NCI-H2196 (cell line): ENCODE measurements around the gene GOPC.

ENCODE experiments used
- DNase-seq: peaks from one replicate; lab custom pipeline; 2025; ENCODE audit not compliant: unreplicated experiment; lab: John Stamatoyannopoulos, UW

The GOPC gene

GRCh38 chr6:117597755-117598154 is 4.6 kb downstream of the GOPC start:
- DNase-seq: no peak

- DNase-seq: no peak
Observed at GRCh38 chr6:117595099-117595923, 7.0 kb downstream of the GOPC start.

DNA sequence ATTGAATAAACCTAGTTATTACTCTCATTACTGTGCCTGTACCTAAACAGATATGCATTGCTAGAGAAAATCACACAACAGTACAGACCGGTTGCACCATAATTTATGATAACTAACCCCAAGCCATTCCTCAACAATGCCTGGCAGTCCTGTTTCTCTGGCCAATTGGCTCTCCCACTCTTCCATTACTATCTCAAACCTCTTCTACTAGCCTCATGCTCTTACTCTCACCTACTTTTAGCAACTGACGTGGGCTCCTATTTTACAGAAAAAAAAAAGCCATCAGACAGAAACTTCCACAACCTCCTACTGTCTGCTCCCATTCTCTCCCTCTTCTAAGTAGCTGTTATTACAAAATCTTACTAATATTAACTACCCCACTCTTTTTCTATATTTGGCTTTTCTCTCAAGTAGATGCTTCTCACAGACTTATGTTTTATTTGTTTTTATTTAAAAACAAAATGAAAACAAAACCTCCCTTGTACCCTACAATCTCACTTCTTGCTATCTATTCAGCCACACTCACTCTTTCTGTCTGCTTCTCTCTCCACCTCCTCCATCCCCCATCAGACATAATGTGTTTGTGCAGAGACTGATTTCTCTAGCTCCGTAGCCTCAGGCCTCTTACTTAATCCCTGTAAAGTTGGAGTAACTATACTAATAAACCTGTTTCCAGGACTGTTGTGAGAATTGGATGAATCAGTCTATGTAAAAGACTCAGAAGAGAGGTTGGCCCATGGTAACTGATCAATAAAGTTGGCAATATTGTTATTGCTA is 9.1 kb downstream of the GOPC start:
- DNase-seq: no peak

DNA sequence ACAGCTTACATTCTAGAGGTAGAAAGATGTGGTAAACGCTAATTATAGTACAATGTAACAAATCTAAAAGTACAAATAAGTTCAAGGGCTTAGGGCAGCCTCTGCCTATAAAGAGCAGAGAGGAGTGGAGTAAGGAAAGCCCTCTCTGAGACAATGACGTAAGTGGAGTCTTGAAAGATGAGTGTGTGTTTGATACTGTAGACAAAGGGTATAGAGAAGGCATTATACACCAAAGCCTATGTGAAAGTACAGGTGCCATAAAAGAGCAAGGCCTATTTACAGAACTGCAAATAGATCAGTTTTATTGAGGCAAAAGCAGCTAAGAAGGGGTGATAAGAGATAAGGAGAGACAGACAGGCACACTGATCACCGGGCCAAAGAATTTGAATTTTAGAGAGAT is 10.9 kb downstream of the GOPC start:
- DNase-seq: no peak

DNA sequence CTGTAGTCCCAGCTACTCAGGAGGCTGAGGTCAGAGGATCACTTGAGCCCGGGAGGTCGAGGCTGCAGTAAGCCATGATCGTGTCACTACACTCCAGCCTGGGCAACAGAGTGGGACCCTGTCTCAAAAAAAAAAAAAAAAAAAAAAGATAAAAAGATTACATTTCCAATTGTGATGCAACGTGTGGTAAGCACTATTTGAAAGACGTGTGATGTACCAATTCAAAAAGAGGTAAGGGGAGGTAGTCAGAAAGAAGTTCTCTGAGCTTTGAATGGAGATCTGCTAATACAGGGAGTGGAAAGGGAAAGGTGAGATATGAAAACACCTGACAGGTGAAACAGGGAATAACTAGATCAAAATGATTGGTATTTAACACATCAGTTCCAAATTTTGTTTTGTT is 11.9 kb downstream of the GOPC start:
- DNase-seq: no peak

- no peak for DNase-seq
Observed at GRCh38 chr6:117585647-117586046, 16.7 kb downstream of the GOPC start.

DNA sequence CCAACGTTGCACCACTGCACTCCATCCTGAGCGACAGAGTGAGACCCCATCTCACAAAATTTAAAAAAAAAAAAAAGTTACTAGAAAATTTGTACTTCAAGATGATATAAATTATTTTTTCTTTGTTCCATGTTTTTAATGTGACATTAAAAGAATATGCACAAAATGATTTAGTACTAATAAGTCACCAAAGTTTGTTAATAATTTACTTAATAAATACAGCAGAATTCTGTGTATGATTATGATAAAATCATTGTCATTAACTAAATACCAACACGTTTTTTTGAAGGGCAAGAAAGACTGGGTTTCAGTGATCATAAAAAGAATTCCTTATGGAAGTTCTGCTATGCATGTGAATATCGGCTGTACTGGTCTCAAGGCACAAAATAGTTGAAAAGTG is 28.1 kb downstream of the GOPC start:
- DNase-seq: no peak

- DNase-seq: no peak
Observed at GRCh38 chr6:117573006-117573680, 29.2 kb downstream of the GOPC start.

DNA sequence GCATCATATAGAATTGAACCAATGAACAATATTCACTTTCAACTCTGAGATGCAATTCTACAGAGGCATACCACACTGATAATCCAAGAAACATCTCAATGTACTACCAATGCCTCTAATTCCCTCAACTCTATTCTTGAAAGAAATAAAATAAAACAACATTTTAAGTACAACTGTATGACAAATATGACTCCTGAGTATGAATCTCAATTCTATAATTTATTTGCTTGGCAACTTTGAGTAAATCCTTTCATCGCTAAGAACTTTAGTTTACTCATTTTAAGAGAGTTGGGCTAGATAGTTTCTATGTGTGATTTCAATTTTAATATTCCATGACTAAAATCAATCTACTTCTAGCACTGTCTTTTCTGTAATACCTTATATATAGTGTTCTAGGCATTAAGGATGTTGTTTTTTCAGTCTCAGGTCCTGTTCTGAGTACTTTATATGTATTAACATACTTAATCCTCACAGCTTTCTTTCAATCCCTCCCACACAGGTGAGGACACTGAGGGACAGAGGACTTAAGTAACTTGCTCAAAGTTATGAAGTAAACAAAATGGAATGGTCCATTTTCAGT is 33.4 kb downstream of the GOPC start:
- no peak for DNase-seq

DNA sequence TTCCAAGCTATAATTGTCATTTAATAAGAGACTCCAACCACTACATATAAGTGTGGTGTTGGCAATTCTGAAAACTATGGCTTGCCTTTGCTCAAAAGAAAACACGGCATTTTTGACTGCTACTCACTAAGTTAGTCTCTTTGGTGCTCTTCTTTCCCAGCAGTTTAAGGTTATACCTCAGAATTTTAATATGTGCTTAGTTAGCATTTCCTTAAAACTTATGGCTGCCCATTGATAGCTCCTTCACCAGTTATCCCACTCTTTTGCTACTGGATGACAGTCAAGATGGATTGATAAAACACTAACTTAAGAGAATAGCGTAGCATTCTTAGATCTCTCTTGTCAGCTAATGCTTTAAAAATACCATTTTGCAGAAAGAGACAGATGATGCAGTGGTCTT is 34.1 kb downstream of the GOPC start:
- no peak for DNase-seq

DNA sequence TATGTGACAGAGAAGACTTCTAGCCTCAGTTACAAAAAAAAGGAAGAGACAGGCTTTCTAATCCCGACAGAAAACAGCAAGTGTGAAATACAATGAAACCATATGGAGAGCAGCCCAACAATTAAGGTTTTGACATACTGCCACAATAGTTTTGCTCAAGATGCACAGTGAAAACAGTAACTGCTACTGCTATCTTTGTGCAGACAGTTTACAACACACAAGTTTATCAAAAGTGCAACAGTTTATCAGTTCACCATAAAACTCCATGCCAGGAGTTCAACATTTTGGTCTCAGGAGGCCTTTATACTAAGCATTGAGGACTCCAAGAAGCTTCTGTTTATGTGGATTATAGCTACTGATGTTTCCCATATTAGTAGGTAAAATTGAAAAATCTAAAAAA is 37.6 kb downstream of the GOPC start:
- DNase-seq: no peak

GRCh38 chr6:117561128-117561527 is 41.2 kb downstream of the GOPC start:
- DNase-seq: no peak

GRCh38 chr6:117559299-117559698 is 43.0 kb downstream of the GOPC start:
- DNase-seq: no peak

DNA sequence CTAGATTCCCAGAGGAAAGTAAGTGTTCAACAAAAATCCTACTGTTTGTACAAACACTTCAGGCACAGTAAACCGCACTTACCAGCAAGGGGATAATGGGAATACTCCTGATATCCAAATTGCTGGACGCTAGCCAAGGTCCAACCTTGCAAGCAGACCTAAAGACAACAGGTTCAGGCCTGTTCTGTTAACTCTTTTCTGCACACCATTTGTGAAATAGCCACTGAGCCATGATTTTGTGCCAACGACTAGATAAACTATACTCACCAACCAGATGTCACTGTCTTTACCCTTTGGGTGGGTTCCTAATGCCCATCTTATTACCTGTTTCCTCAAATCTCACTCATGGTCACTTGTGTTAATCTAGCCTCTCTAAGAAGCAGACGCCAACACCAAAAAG is 43.5 kb downstream of the GOPC start:
- DNase-seq: no peak

GRCh38 chr6:117557951-117558350 is 44.4 kb downstream of the GOPC start:
- no peak for DNase-seq

DNA sequence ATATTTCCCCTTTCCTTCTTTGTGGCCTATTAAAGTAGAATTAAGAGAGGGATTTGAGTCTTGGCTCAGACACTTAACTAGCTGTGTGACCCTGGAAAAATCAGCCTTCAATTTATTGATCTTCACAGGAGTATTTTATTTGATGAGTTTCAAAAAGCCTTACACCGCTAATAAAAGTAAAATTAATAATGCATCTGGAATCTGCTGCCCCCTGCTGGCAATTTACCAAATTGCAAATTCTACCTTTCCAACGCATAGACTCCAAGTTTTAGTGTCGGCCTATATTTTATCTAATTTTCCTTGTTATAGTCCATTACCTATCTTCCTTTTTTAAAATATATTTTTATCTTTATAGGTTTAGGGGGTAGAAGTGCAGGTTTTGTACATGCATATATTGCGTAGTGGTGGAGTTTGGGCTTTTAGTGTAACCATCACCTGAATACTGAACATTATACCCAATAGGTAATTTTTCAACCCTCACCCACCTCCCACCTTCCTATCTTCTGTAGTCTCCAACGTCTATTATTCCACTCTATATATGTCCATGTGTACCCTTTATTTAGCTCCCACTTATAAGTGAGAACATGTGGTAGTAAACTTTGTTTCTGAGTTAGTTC is 46.3 kb downstream of the GOPC start:
- DNase-seq: peak; percentile 57

DNA sequence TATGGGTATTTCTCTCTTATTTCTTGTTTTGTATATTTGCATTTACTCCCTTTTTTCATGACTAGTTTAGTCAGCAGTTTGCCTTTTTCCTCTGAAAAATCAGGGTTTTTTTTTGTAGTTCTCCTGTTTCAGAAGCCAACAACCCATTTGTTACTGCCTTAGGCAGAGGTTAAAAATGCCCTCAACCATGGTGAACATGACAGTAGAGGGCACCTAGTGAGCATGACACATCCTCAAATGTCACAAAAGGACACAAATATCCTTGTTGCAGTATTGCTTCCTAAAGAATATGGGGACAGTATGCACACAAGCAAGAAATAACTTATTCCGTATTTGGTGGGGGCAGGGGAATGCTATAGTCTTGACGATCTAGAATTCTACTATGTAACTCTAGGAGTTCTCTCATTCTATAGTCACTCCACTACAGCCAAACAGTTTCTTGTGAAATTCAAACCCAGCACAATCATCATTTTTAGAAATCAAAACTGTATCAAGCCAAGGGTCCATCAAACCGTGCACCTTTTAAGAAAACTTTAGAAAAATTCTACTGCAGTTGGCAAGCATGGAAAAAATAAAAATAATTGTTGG is 47.0 kb downstream of the GOPC start:
- no peak for DNase-seq

DNA sequence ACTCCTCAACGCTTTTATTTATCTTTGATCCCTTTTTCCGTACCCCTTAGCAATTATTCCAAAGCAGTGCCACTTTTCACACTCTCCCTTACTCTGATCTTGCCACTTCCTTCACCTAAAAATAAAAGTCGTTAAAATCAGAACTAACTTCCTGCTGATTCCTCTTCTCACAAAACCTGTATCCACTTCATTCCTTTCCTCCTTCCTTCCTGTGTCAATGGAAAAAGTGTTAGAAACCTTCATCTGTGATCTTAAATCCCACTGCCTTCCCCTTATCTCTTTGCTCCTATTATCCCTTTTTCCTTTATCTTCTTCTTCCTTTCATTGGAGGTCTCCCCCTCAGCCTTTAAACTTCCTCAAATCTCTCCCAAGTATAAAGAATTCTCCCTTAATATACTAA is 49.2 kb downstream of the GOPC start:
- no peak for DNase-seq

- no peak for DNase-seq
Observed at GRCh38 chr6:117552618-117553017, 49.7 kb downstream of the GOPC start.

- no peak for DNase-seq
Observed at GRCh38 chr6:117550618-117551242, 51.6 kb downstream of the GOPC start.
